PC-3 (cell line): Measurements from ENCODE around the gene UNC5B. TPM values are rescaled to one million over a fixed set of nuclear protein-coding genes. Genes with fewer than 3 reads are reported as not detected.

Experiments
- ATAC-seq: fragments of 200-7000 bp; cut with Tn5 transposase; 2 replicates; pipeline ENCODE4 v1.9.1; 2020; ENCODE audit warnings: mild to moderate bottlenecking, moderate library complexity
- BruUV-seq: library from RNA; stranded (reverse); fragments of 400-500 nt; replicated peaks from 2 replicates; lab custom pipeline; 2021; lab: Mats Ljungman, UMichigan
- CTCF ChIA-PET: fragments of 300-600 bp; sonication (Branson Sonifier 250); formaldehyde crosslinking; loops from one replicate; lab custom pipeline; 2022; ENCODE audit warnings: antibody characterized with exemption; lab: Charles Lee
- POLR2A ChIA-PET: fragments of 300-600 bp; sonication (Branson Sonifier 250); formaldehyde crosslinking; loops from one replicate; lab custom pipeline; 2022; ENCODE audit warnings: antibody characterized with exemption; ENCODE audit not compliant: unreplicated experiment; lab: Charles Lee
- DNase-seq: peaks from one replicate; pipeline ENCODE4 v3.0.0-alpha.2; 2015
- H2AFZ ChIP-seq: fragments of 300-600 bp; sonication (generic); 2 replicates; pipeline ENCODE4 v1.6.0; 2016; ENCODE audit warnings: antibody characterized with exemption, low read length
- H3F3A ChIP-seq: fragments of 300-600 bp; sonication (generic); one replicate; pipeline ENCODE4 v1.6.0; 2017; ENCODE audit warnings: antibody characterized with exemption, low read length, control low read depth, mild to moderate bottlenecking; ENCODE audit not compliant: unreplicated experiment
- H3K27ac ChIP-seq: fragments of 300-600 bp; sonication (generic); 2 replicates; pipeline ENCODE4 v1.5.1; 2016; ENCODE audit warnings: mild to moderate bottlenecking, low read length
- H3K27me3 ChIP-seq: fragments of 300-600 bp; sonication (generic); 2 replicates; pipeline ENCODE4 v1.6.1; 2016; ENCODE audit warnings: low read length, mixed read lengths
- H3K36me3 ChIP-seq: fragments of 300-600 bp; sonication (generic); 2 replicates; pipeline ENCODE4 v1.6.1; 2016; ENCODE audit warnings: low read depth, mixed run types, low read length, mixed read lengths
- H3K4me1 ChIP-seq: fragments of 300-600 bp; sonication (generic); 2 replicates; pipeline ENCODE4 v1.5.1; 2016; ENCODE audit warnings: low read length; ENCODE audit not compliant: insufficient read depth
- H3K4me2 ChIP-seq: fragments of 300-600 bp; sonication (generic); 2 replicates; pipeline ENCODE4 v1.6.0; 2016; ENCODE audit warnings: low read length
- H3K4me3 ChIP-seq: fragments of 300-600 bp; sonication (generic); 2 replicates; pipeline ENCODE4 v1.5.1; 2016; ENCODE audit warnings: mild to moderate bottlenecking, low read length, mixed read lengths
- H3K79me2 ChIP-seq: fragments of 300-600 bp; sonication (generic); 2 replicates; pipeline ENCODE4 v1.6.1; 2017; ENCODE audit warnings: low read length, mixed read lengths
- H3K9ac ChIP-seq: fragments of 300-600 bp; sonication (generic); 2 replicates; pipeline ENCODE4 v1.6.0; 2016; ENCODE audit warnings: mild to moderate bottlenecking, low read length
- H3K9me2 ChIP-seq: fragments of 300-600 bp; sonication (generic); replicated peaks from 2 replicates; pipeline ENCODE4 v1.6.1; 2016; ENCODE audit warnings: mixed run types, low read length, mixed read lengths
- H3K9me3 ChIP-seq: fragments of 300-600 bp; sonication (generic); 2 replicates; pipeline ENCODE4 v1.6.1; 2016; ENCODE audit warnings: low read length, mixed read lengths
- H4K20me1 ChIP-seq: fragments of 300-600 bp; sonication (generic); 2 replicates; pipeline ENCODE4 v1.6.1; 2016; ENCODE audit warnings: low read length, mixed read lengths
- EZH2 ChIP-seq: fragments of 300-600 bp; sonication (generic); IDR thresholded peaks from one replicate; pipeline ENCODE4 v1.6.1; 2017; ENCODE audit warnings: antibody characterized with exemption, mild to moderate bottlenecking, low read length; ENCODE audit not compliant: unreplicated experiment
- EZH2phosphoT487 ChIP-seq: fragments of 300-600 bp; sonication (generic); IDR thresholded peaks from 2 replicates; pipeline ENCODE4 v1.6.1; 2018; ENCODE audit warnings: mild to moderate bottlenecking, antibody characterized with exemption, low read length, borderline replicate concordance
- intact Hi-C: fragments of 100-400 bp; cut with micrococcal nuclease; formaldehyde crosslinking; loops from 2 replicates; pipeline ENCODE4 v1.9.0; 2023
- total RNA-seq: library from RNA; depleted of rRNA; stranded (reverse); fragments of >200 nt; gene quantifications from 2 replicates; pipeline ENCODE4 v1.2.3, GENCODE V29; 2014
- TF ChIP-seq, protein P1 (sequence below): fragments of 300-600 bp; sonication (generic); conservative IDR thresholded peaks from 2 replicates; pipeline ENCODE4 v1.5.1; 2017; ENCODE audit warnings: antibody characterized with exemption, low read depth, mild to moderate bottlenecking, low read length

The UNC5B gene
- total RNA-seq, 1 experiment from 2014 or later, result 0.26 TPM

DNA sequence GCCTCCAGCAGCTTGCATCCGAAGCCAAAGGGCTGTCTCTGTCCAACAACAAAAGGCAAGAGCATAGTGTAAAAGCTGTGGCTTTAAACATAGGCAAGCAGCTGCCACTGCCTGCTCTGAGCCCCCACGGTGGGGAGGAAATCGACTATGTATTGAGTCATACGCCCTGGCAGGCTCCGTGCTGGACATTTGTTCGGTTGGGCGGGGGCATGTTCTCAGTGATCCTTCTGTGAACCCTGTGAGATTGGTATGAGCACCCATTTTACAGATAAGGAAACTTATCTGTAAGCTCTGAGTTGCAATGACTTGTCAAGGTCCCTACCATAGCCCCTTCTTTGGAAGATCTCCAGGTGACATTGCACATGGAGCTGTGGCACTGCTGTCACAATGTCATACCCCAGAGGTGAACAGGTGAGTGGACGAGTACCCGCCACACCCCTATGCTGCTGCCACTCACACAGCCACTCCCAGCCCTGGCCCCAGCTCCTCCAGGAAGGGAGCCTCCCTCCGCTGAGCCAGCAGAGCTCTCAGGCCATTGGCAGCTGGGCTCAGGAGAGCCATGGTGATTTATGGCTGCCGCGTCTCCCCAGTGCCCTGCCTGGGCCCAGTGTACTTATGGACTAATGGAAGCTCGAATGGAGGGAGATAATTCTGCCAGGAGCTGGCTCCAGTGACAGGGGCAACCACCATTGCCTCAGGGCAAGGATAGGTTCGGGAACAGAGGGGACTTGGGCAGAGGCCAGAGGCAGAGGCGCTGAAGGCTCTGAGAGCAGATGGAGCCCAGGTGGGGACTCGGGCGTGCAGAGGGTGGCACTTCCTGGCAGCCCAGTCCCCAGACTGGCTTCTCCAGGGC lies 43.7 kb downstream of the UNC5B start:
- Histone ChIP-seq H3K4me3 (no peak overlapping the region), H3K27ac (no peak overlapping the region; the same call in 1 of the 2 replicates), H3K9ac (no peak overlapping the region), H3K4me1 (peaks cover 16% of the 10 kb centered on the region; the same call in 1 of the 2 replicates), H4K20me1 (no peaks in the 10 kb centered on the region), H2AFZ (peak overlapping the region; percentile 40; the same call in 1 of the 2 replicates), H3K9me2 (no peaks in the 10 kb centered on the region), H3K9me3 (no peaks in the 10 kb centered on the region), H3K27me3 (no peaks in the 10 kb centered on the region), H3K79me2 (no peaks in the 10 kb centered on the region), H3K4me2 (peak overlapping the region; percentile 11; the same call in 1 of the 2 replicates), H3K36me3 (no peaks in the 10 kb centered on the region), H3F3A (no peaks in the 10 kb centered on the region)
- POLR2A ChIA-PET, result interaction anchor here (0.6 kb wide), 1 partner anchor 87 kb away, joined by 3 read pairs; no protein-coding TSS in a partner anchor
- BruUV-seq, result no TSS peak
- TF ChIP-seq EZH2phosphoT487 (no peak), EZH2 (no peak)
- TF ChIP-seq, protein P1, sequence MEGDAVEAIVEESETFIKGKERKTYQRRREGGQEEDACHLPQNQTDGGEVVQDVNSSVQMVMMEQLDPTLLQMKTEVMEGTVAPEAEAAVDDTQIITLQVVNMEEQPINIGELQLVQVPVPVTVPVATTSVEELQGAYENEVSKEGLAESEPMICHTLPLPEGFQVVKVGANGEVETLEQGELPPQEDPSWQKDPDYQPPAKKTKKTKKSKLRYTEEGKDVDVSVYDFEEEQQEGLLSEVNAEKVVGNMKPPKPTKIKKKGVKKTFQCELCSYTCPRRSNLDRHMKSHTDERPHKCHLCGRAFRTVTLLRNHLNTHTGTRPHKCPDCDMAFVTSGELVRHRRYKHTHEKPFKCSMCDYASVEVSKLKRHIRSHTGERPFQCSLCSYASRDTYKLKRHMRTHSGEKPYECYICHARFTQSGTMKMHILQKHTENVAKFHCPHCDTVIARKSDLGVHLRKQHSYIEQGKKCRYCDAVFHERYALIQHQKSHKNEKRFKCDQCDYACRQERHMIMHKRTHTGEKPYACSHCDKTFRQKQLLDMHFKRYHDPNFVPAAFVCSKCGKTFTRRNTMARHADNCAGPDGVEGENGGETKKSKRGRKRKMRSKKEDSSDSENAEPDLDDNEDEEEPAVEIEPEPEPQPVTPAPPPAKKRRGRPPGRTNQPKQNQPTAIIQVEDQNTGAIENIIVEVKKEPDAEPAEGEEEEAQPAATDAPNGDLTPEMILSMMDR, result no peak
- intact Hi-C loops, result no loop called here
- ATAC-seq (peak; percentile 78), DNase-seq (peak; percentile 68)
- CTCF ChIA-PET, result no interaction called here

- Histone ChIP-seq H4K20me1 (no peaks in the 10 kb centered on the region), H3K4me3 (no peak overlapping the region), H3K27me3 (no peaks in the 10 kb centered on the region), H3K4me1 (peaks cover 16% of the 10 kb centered on the region; the same call in 1 of the 2 replicates), H3K27ac (no peak overlapping the region), H3K4me2 (peak overlapping the region; percentile 11; the same call in 1 of the 2 replicates), H3K79me2 (no peaks in the 10 kb centered on the region), H3F3A (no peaks in the 10 kb centered on the region), H3K9ac (no peak overlapping the region), H3K9me2 (no peaks in the 10 kb centered on the region), H3K36me3 (no peaks in the 10 kb centered on the region), H3K9me3 (no peaks in the 10 kb centered on the region), H2AFZ (no peak overlapping the region)
- TF ChIP-seq EZH2phosphoT487, result no peak
- TF ChIP-seq, protein P1, result no peak
- no peak for TF ChIP-seq EZH2
- ATAC-seq (no peak), DNase-seq (no peak)
- intact Hi-C loops, result loop anchor here (1.0 kb wide), 1 partner anchor 9 kb away; no protein-coding TSS in a partner anchor
- POLR2A ChIA-PET, result no interaction called here
- no TSS peak for BruUV-seq
- CTCF ChIA-PET, result no interaction called here
Observed at GRCh38 chr10:71256661-71257318, 44.4 kb downstream of the UNC5B start.
